ENCODE results near the gene P3H1. TPM values are rescaled to one million over a fixed set of nuclear protein-coding genes. Genes with fewer than 3 reads are reported as not detected.

P3H1 gene
- total and polyA plus RNA-seq, 7 donors = 1.8 to 23.3 (median 17.9) TPM

GRCh38 chr1:42767510-42768000 lies 727 bp upstream of the P3H1 start:
- H3K36me3 ChIP-seq = peaks cover 0 to under 1% (median 0%) of the 10 kb centered on the region in 4 donors
- H3K27ac ChIP-seq = peak overlapping the region; percentile 90 to 95 (median 94)
- peak overlapping the region; percentile 91 to 98 (median 94) for H3K4me3 ChIP-seq
- intact Hi-C loops (cut with DNase I) = loop anchor here (1.0 to 10.0 kb wide), 9 partner anchors 49 to 433 kb away; partner anchors contain the start of genes CFAP57, EBNA1BP2, FOXJ3 and PPIH
- 1 to 3% methylated on average over 23 of the region's 23 CpGs for WGBS, 2 donors
- no peaks in the 10 kb centered on the region for H3K9me3 ChIP-seq
- DNase-seq = no peak
- TF ChIP-seq, protein P1, sequence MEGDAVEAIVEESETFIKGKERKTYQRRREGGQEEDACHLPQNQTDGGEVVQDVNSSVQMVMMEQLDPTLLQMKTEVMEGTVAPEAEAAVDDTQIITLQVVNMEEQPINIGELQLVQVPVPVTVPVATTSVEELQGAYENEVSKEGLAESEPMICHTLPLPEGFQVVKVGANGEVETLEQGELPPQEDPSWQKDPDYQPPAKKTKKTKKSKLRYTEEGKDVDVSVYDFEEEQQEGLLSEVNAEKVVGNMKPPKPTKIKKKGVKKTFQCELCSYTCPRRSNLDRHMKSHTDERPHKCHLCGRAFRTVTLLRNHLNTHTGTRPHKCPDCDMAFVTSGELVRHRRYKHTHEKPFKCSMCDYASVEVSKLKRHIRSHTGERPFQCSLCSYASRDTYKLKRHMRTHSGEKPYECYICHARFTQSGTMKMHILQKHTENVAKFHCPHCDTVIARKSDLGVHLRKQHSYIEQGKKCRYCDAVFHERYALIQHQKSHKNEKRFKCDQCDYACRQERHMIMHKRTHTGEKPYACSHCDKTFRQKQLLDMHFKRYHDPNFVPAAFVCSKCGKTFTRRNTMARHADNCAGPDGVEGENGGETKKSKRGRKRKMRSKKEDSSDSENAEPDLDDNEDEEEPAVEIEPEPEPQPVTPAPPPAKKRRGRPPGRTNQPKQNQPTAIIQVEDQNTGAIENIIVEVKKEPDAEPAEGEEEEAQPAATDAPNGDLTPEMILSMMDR (IDR thresholded peaks at IDR 0.05) = no peak
- TF ChIP-seq POLR2AphosphoS5 (IDR thresholded peaks at IDR 0.05) (no peak), POLR2A (IDR thresholded peaks at IDR 0.05) (no peak), EP300 (IDR thresholded peaks at IDR 0.05) (no peak)
- H3K27me3 ChIP-seq = no peaks in the 10 kb centered on the region
- H3K4me1 ChIP-seq = peaks cover 0 to 45% (median 40%) of the 10 kb centered on the region in 4 donors

GRCh38 chr1:42765832-42766740 lies 742 bp downstream of the P3H1 start:
- intact Hi-C loops (cut with DNase I) = loop anchor here (2.0 to 10.0 kb wide), 8 partner anchors 81 to 431 kb away; partner anchors contain the start of genes CFAP57, EBNA1BP2, FOXJ3 and PPIH
- H3K9me3 ChIP-seq = no peaks in the 10 kb centered on the region
- H3K4me1 ChIP-seq = peaks cover 0 to 45% (median 40%) of the 10 kb centered on the region in 4 donors
- H3K27me3 ChIP-seq = no peaks in the 10 kb centered on the region
- peak overlapping the region; percentile 90 to 95 (median 94) for H3K27ac ChIP-seq
- TF ChIP-seq POLR2AphosphoS5 (IDR thresholded peaks at IDR 0.05) (peak in 2 of 4 donors; percentile 7 to 42), EP300 (IDR thresholded peaks at IDR 0.05) (no peak), POLR2A (IDR thresholded peaks at IDR 0.05) (no peak)
- TF ChIP-seq, protein P1 (IDR thresholded peaks at IDR 0.05) = peak in 3 of 4 experiments; percentile 34 to 62 (median 35)
- peak; percentile 77 for DNase-seq
- 1 to 2% methylated on average over 43 to 44 of the region's 44 CpGs for WGBS, 2 donors
- peaks cover 0 to 11% (median 0%) of the 10 kb centered on the region in 4 donors for H3K36me3 ChIP-seq
- peak overlapping the region; percentile 91 to 98 (median 94) for H3K4me3 ChIP-seq

- Histone ChIP-seq H3K4me3 (peak overlapping the region; percentile 91 to 98 (median 94)), H3K27me3 (no peaks in the 10 kb centered on the region), H3K9me3 (no peaks in the 10 kb centered on the region), H3K36me3 (peaks cover 0 to 20% (median under 1%) of the 10 kb centered on the region in 4 donors), H3K4me1 (peaks cover 0 to 45% (median 40%) of the 10 kb centered on the region in 4 donors), H3K27ac (peak overlapping the region; percentile 90 to 95 (median 94))
- intact Hi-C loops (cut with DNase I) = loop anchor here (5.0 to 10.0 kb wide), 4 partner anchors 108 to 430 kb away; partner anchors contain the start of genes FOXJ3 and PPIH
- 58 to 73% methylated on average over 7 of the region's 7 CpGs for WGBS, 2 donors
- no peak for DNase-seq
- TF ChIP-seq POLR2A (IDR thresholded peaks at IDR 0.05) = no peak
- TF ChIP-seq, protein P1 (IDR thresholded peaks at IDR 0.05) = no peak
These were observed 1.6 kb downstream of the P3H1 start for GRCh38 chr1:42765269-42765668.

- intact Hi-C loops (cut with DNase I) = loop anchor here (10.0 kb wide), 1 partner anchor 427 kb away; the partner anchor contains the start of gene FOXJ3
- no peak for DNase-seq
- TF ChIP-seq POLR2AphosphoS5 (IDR thresholded peaks at IDR 0.05) = no peak
- no peak for TF ChIP-seq EP300 (IDR thresholded peaks at IDR 0.05)
- TF ChIP-seq, protein P1 (IDR thresholded peaks at IDR 0.05) = no peak
- no peak for TF ChIP-seq POLR2A (IDR thresholded peaks at IDR 0.05)
- Histone ChIP-seq H3K4me1 (peaks cover 0 to 24% (median 19%) of the 10 kb centered on the region in 4 donors), H3K27me3 (no peaks in the 10 kb centered on the region), H3K9me3 (no peaks in the 10 kb centered on the region), H3K36me3 (peaks cover 18 to 46% (median 22%) of the 10 kb centered on the region in 4 donors), H3K27ac (no peak overlapping the region), H3K4me3 (no peak overlapping the region)
- WGBS, 2 donors = 61 to 63% methylated on average over 5 of the region's 5 CpGs
These were observed 4.6 kb downstream of the P3H1 start for GRCh38 chr1:42762269-42762668.
